OCI-LY7 (cell line): ENCODE data around the gene PTPN12.
"Not testable (repeated sequence)": the region's sequence is repeated elsewhere in the genome, so short reads cannot be mapped to it uniquely, and the experiment has no call there.

Experiments
- EZH2phosphoT487 ChIP-seq: fragments of 200-600 bp; sonication (generic); IDR thresholded peaks from 2 replicates; pipeline ENCODE4 v1.6.1; 2018; ENCODE audit warnings: low read depth, borderline replicate concordance, mild to moderate bottlenecking, mixed run types, antibody characterized with exemption, low read length, moderate library complexity, mixed read lengths
- TF ChIP-seq, protein P1 (sequence below): fragments of 200-600 bp; sonication (generic); conservative IDR thresholded peaks from 2 replicates; pipeline ENCODE4 v1.5.1; 2014; ENCODE audit warnings: mild to moderate bottlenecking, antibody characterized with exemption, low read length, moderate library complexity, mixed read lengths

DNA sequence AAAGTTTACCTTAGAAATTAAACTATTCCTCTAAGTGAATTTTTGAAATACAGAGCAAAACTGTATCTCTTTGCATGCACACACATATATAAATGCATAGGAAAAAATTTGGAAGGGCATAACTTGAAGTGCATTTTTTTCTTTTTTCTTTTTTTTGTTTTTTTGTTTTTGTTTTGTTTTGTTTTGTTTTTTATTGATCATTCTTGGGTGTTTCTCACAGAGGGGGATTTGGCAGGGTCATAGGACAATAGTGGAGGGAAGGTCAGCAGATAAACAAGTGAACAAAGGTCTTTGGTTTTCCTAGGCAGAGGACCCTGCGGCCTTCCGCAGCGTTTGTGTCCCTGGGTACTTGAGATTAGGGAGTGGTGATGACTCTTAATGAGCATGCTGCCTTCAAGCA, 4.4 kb upstream of the PTPN12 start:
- TF ChIP-seq, protein P1, sequence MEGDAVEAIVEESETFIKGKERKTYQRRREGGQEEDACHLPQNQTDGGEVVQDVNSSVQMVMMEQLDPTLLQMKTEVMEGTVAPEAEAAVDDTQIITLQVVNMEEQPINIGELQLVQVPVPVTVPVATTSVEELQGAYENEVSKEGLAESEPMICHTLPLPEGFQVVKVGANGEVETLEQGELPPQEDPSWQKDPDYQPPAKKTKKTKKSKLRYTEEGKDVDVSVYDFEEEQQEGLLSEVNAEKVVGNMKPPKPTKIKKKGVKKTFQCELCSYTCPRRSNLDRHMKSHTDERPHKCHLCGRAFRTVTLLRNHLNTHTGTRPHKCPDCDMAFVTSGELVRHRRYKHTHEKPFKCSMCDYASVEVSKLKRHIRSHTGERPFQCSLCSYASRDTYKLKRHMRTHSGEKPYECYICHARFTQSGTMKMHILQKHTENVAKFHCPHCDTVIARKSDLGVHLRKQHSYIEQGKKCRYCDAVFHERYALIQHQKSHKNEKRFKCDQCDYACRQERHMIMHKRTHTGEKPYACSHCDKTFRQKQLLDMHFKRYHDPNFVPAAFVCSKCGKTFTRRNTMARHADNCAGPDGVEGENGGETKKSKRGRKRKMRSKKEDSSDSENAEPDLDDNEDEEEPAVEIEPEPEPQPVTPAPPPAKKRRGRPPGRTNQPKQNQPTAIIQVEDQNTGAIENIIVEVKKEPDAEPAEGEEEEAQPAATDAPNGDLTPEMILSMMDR: not testable (repeated sequence)
- TF ChIP-seq EZH2phosphoT487: not testable (repeated sequence)
